HEK293 (cell line): ENCODE data around the gene SYDE1.

Experiments used
- GFI1B ChIP-seq: fragments of 450-650 bp; formaldehyde crosslinking; IDR thresholded peaks from 2 replicates; pipeline ENCODE4 v1.5.1; 2016; ENCODE audit warnings: missing biosample characterization, missing genetic modification characterization
- KLF16 ChIP-seq: fragments of 450-650 bp; formaldehyde crosslinking; IDR thresholded peaks from 2 replicates; pipeline ENCODE4 v1.5.1; 2017; ENCODE audit warnings: missing biosample characterization, missing genetic modification characterization
- ZBTB20 ChIP-seq: fragments of 450-650 bp; formaldehyde crosslinking; IDR thresholded peaks from 2 replicates; pipeline ENCODE4 v1.5.1; 2016; ENCODE audit warnings: missing biosample characterization, missing genetic modification characterization
- ZNF24 ChIP-seq: fragments of 450-650 bp; formaldehyde crosslinking; IDR thresholded peaks from 2 replicates; pipeline ENCODE4 v1.5.1; 2016; ENCODE audit warnings: missing biosample characterization, missing genetic modification characterization
- ZNF350 ChIP-seq: fragments of 450-650 bp; formaldehyde crosslinking; IDR thresholded peaks from 2 replicates; pipeline ENCODE4 v1.5.0; 2017; ENCODE audit warnings: missing biosample characterization, mild to moderate bottlenecking, missing genetic modification characterization
- ZNF558 ChIP-seq: fragments of 450-650 bp; formaldehyde crosslinking; IDR thresholded peaks from 2 replicates; pipeline ENCODE4 v1.5.1; 2016; ENCODE audit warnings: missing biosample characterization, missing genetic modification characterization
- ZNF610 ChIP-seq: fragments of 450-650 bp; formaldehyde crosslinking; IDR thresholded peaks from 2 replicates; pipeline ENCODE4 v1.5.1; 2016; ENCODE audit warnings: missing biosample characterization, missing genetic modification characterization, borderline replicate concordance
- ZNF621 ChIP-seq: fragments of 450-650 bp; formaldehyde crosslinking; IDR thresholded peaks from 2 replicates; pipeline ENCODE4 v1.5.1; 2017; ENCODE audit warnings: missing biosample characterization, missing genetic modification characterization
- ZNF704 ChIP-seq: fragments of 450-650 bp; formaldehyde crosslinking; IDR thresholded peaks from 2 replicates; pipeline ENCODE4 v1.5.1; 2016; ENCODE audit warnings: missing biosample characterization, missing genetic modification characterization
- ZNF76 ChIP-seq: fragments of 450-650 bp; formaldehyde crosslinking; IDR thresholded peaks from 2 replicates; pipeline ENCODE4; 2016; ENCODE audit warnings: low read depth, missing biosample characterization, missing genetic modification characterization, borderline replicate concordance
- ZSCAN30 ChIP-seq: fragments of 450-650 bp; IDR thresholded peaks from 2 replicates; pipeline ENCODE4 v1.5.1; 2018; ENCODE audit warnings: missing biosample characterization, mild to moderate bottlenecking, missing genetic modification characterization, moderate library complexity
- TF ChIP-seq, protein P1 (sequence below): fragments of 450-650 bp; formaldehyde crosslinking; IDR thresholded peaks from 2 replicates; pipeline ENCODE4 v1.5.1; 2016; ENCODE audit warnings: missing biosample characterization, missing genetic modification characterization, borderline replicate concordance
- TF ChIP-seq, protein P2 (sequence below): fragments of 450-650 bp; formaldehyde crosslinking; IDR thresholded peaks from 2 replicates; pipeline ENCODE4 v1.5.1; 2016; ENCODE audit warnings: missing biosample characterization, missing genetic modification characterization

DNA sequence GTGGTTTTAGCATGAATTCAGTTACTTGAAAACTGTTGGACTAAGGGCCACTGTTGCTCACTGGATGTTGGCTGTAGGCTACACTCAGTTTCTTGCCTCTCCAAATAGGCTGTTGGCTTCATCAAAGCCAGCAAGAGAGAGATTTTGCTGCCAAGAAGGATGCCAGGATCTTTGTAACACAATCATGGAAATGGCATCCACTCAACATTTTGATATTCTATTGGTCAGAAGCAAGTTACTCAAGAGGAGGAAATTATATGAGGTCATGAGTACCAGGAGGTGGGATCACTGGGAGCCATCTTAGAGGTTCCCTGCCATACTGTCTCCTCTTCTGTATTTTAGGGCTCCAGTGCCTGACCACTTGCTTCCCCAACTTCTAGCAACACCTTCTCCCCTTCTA lies 30.6 kb downstream of the SYDE1 start:
- TF ChIP-seq ZNF24 (tag by site-specific recombination): no peak
- no peak for TF ChIP-seq ZNF558 (tag by site-specific recombination)
- no peak for TF ChIP-seq ZNF76
- TF ChIP-seq, protein P1, sequence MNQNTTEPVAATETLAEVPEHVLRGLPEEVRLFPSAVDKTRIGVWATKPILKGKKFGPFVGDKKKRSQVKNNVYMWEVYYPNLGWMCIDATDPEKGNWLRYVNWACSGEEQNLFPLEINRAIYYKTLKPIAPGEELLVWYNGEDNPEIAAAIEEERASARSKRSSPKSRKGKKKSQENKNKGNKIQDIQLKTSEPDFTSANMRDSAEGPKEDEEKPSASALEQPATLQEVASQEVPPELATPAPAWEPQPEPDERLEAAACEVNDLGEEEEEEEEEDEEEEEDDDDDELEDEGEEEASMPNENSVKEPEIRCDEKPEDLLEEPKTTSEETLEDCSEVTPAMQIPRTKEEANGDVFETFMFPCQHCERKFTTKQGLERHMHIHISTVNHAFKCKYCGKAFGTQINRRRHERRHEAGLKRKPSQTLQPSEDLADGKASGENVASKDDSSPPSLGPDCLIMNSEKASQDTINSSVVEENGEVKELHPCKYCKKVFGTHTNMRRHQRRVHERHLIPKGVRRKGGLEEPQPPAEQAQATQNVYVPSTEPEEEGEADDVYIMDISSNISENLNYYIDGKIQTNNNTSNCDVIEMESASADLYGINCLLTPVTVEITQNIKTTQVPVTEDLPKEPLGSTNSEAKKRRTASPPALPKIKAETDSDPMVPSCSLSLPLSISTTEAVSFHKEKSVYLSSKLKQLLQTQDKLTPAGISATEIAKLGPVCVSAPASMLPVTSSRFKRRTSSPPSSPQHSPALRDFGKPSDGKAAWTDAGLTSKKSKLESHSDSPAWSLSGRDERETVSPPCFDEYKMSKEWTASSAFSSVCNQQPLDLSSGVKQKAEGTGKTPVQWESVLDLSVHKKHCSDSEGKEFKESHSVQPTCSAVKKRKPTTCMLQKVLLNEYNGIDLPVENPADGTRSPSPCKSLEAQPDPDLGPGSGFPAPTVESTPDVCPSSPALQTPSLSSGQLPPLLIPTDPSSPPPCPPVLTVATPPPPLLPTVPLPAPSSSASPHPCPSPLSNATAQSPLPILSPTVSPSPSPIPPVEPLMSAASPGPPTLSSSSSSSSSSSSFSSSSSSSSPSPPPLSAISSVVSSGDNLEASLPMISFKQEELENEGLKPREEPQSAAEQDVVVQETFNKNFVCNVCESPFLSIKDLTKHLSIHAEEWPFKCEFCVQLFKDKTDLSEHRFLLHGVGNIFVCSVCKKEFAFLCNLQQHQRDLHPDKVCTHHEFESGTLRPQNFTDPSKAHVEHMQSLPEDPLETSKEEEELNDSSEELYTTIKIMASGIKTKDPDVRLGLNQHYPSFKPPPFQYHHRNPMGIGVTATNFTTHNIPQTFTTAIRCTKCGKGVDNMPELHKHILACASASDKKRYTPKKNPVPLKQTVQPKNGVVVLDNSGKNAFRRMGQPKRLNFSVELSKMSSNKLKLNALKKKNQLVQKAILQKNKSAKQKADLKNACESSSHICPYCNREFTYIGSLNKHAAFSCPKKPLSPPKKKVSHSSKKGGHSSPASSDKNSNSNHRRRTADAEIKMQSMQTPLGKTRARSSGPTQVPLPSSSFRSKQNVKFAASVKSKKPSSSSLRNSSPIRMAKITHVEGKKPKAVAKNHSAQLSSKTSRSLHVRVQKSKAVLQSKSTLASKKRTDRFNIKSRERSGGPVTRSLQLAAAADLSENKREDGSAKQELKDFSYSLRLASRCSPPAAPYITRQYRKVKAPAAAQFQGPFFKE (tag by site-specific recombination): no peak
- no peak for TF ChIP-seq ZBTB20 (tag by site-specific recombination)
- no peak for TF ChIP-seq ZNF704 (tag by site-specific recombination)
- TF ChIP-seq ZNF610: no peak
- TF ChIP-seq ZNF350 (tag by site-specific recombination): no peak
- TF ChIP-seq GFI1B (tag by site-specific recombination): no peak
- no peak for TF ChIP-seq KLF16 (tag by site-specific recombination)
- no peak for TF ChIP-seq ZSCAN30 (tag by site-specific recombination)
- TF ChIP-seq, protein P2, sequence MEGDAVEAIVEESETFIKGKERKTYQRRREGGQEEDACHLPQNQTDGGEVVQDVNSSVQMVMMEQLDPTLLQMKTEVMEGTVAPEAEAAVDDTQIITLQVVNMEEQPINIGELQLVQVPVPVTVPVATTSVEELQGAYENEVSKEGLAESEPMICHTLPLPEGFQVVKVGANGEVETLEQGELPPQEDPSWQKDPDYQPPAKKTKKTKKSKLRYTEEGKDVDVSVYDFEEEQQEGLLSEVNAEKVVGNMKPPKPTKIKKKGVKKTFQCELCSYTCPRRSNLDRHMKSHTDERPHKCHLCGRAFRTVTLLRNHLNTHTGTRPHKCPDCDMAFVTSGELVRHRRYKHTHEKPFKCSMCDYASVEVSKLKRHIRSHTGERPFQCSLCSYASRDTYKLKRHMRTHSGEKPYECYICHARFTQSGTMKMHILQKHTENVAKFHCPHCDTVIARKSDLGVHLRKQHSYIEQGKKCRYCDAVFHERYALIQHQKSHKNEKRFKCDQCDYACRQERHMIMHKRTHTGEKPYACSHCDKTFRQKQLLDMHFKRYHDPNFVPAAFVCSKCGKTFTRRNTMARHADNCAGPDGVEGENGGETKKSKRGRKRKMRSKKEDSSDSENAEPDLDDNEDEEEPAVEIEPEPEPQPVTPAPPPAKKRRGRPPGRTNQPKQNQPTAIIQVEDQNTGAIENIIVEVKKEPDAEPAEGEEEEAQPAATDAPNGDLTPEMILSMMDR (tag by site-specific recombination): no peak
- no peak for TF ChIP-seq ZNF621 (tag by site-specific recombination)
